ENCODE measurements around the gene NCKAP5.

The NCKAP5 gene

DNA sequence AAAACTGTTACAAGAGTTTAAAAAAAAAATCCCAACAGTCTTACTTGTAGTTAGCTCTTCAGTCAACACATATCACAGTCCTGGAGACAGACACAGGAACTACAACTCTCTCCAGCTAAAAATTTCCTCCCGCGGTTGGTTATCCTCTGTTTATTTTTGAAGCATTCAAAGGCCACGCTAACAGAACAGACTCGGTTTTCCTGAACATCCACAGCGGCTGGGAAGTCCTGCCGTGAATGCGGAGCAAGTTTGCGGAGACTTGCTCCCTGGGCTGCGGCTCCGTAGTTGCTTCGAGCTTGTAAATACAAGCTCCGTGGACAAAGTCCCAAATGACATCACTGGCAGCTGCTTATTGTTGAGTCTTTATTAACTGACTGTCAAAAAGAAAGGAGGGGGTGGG is at the start of gene NCKAP5:
NCKAP5 (minus strand) TSS at position 292 of the 400 bp plus-strand sequence. CDS start 50,937 bp downstream, outside the sequence.
- in situ Hi-C loops (cut with MboI; ENCODE audit: low sequenced_read_pairs), result no loop called here

DNA sequence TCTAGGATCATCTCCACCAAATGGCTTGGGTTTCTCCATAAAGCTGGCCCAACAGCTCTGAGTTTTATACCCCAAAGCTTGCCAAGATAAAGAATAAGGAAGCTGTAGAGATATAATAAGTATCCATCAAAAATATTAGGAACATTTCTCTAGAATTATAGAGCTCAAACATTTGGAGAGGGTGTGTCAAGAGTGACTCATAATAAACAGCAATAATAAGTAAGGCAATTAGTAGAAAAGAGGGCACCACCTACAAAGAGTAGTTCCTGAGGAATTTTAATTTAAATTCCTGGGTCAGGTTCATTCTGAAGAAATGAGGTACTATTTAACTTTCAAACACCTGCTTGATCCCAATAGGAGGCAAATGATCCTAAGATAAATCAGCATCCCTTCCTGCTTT is 41.4 kb upstream of the NCKAP5 start:
- in situ Hi-C loops (cut with MboI; ENCODE audit: low sequenced_read_pairs), result no loop called here

DNA sequence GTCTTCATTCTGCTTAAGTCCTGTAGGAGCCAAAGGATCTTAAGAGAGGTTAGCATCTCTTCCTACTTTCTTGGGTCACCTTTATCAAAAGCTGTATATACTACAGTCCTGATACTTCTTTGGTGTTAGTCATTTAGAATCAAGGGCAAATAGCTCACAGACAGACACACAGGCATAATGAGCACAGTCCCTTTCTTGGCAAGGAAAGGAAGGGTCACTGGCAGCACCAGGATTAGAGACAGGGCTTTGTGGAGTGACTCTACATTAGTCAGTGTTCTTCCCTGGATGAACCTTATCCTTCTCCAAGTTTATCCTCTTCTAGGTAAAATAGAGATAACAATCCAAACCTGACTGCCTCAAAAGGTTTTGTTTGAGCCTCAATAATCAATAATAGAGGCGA is 40.0 kb upstream of the NCKAP5 start:
- in situ Hi-C loops (cut with MboI; ENCODE audit: low sequenced_read_pairs), result no loop called here

DNA sequence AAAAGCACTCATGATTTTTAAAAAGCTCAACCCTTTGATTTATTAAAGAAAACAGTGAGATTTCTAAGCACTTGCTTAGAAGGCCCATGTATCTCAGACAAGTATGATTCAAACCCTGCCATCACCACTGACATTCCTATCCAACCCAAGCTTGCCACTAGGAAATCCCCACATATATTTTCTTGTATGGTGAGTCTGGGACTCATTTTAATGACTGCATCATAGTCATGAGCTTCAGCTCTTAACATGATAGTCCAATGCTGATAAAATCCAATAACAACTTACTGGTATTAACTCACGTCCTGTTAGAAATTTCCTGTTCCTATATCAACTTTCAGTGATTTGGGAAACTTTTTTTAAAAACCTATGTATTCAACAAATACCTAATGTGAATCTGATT is 39.4 kb upstream of the NCKAP5 start:
- in situ Hi-C loops (cut with MboI; ENCODE audit: low sequenced_read_pairs), result no loop called here

DNA sequence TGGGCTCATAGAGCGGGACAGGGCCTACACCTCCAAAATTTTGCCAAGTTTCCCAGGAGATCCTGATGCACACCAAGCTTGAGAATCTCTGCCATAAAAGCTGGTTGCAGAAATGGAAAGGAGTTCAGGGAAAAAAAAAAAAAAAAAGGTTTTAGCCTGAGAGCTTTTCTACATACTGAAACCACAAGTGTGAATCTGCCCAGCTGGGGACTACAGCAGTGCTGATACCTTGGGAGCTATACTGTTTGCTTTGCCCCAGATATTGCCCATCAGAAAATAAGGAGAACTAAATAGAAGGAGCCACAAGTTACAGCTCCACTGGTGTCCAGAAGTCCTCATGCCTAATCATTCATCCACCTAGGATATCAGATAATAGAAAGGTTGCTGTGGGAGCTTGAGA is 38.4 kb upstream of the NCKAP5 start:
- in situ Hi-C loops (cut with MboI; ENCODE audit: low sequenced_read_pairs), result no loop called here

DNA sequence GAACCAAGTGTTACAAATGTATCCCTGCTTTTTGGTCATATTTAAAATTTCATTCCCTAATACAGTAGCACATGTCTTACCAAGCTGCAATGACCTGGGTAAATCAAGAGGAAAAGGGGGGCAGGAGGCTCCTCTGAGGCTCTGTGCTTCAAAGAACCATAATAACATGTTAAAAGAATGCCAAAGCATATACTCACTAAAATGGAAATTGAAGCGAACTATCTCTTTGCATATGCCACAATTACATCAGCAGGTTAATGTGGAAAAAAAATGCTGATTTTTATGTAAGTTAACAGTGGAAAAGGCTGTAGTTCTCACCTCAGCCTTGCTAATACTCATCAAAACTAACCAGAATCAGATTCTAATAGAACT is 37.5 kb upstream of the NCKAP5 start:
- in situ Hi-C loops (cut with MboI; ENCODE audit: low sequenced_read_pairs), result no loop called here

DNA sequence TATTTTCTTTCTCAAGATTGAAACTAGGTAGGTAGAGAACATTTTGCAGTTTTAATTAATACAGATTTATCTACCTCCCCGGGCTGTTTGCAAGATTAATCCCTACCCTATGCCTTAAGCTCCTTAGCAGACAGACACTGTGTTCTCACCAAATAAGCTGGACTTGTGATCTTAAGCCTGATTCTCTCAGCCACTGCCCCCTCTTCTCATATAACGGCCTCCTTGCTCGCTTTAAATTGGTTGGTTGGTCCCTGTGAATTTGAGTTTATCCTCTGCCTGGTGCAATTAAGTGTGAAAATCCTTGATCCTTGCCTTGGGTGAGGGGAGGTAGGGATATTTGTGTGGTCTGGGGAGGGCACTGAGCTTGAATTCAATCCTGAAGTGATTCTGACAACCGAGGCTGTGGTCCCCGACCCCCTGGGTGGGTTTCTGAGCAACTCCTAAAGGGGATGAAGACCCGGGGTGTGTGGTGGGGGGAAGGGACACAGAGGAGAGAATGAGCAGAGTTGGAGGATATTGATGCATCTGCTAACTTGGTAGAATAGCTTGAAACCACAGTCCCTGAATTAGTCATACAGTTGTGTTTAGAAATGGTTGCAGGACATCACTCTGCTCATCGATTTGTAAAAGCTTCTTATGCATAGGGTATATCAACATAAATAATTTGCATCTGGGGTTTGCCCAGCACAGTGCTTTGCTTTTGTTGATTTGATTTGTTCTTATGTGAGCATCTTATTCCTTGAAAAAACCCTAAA is 36.9 kb upstream of the NCKAP5 start:
- in situ Hi-C loops (cut with MboI; ENCODE audit: low sequenced_read_pairs), result no loop called here

DNA sequence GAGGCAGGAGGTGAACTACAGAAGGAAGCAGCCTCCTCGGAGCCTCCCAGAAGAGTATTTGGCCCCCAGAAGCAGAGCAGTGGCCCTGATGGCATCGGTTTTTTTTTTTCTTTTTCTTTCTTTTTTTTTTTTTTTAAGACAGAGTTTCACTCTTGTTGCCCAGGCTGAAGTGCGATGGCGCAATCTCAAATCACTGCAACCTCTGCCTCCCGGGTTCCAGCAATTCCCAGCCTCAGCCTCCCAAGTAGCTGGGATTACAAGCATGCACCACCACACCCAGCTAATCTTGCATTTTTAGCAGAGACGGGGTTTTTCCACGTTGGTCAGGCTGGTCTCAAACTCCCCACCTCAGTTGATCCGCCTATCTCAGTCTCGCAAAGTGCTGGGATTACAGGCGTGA is 34.8 kb upstream of the NCKAP5 start:
- in situ Hi-C loops (cut with MboI; ENCODE audit: low sequenced_read_pairs), result no loop called here

DNA sequence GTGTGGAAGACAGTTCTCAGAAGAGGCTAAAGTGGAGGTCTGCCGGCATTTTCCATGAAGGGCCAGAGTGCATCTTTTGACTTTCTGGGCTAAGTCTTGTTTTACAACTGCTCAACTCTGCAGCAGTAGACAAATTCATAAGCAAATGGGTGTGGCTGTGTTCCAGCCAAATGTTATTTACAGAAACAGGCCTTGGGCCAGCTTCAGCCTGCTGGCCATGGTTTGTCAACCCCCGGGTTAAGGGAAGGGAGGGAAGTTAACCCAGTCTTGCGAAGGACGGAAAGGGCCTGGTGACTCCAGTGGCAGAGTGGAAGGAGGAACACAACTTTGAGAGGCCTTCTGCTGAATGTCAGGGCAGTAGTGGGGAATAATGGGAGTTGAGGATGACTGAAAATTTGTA is 34.3 kb upstream of the NCKAP5 start:
- in situ Hi-C loops (cut with MboI; ENCODE audit: low sequenced_read_pairs), result no loop called here

DNA sequence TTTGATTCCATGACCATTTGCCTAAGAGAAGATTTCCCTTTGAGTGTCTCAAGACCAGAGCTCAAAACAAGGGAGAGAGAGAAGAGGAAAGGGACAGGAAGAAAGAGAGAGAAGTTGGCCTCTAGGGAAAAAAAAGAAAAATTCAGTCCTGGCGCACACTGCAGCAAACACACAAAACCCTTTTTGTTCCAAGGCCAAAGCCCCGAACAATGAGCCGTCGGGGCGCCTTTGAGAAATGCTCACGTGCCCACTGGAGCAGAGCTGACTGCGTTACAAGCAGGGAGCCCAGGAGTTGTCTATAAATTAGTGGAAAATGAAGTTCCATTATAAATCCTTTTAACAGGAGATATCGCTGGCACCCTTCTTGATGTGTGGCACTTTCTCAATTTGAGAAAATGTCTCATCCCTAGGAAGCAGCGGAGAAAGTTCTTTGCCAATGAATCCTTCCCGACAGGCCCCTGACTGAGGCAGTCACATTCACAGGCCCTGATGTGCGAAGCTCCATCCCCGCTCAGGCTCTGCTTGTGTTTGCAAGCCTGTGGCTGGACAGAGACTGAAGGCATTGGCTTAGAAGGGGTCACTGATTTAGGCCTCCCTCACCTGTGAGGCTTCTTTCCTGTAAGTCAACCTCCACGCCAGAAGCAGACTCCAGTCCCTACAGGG is 32.1 kb upstream of the NCKAP5 start:
- in situ Hi-C loops (cut with MboI; ENCODE audit: low sequenced_read_pairs), result no loop called here

DNA sequence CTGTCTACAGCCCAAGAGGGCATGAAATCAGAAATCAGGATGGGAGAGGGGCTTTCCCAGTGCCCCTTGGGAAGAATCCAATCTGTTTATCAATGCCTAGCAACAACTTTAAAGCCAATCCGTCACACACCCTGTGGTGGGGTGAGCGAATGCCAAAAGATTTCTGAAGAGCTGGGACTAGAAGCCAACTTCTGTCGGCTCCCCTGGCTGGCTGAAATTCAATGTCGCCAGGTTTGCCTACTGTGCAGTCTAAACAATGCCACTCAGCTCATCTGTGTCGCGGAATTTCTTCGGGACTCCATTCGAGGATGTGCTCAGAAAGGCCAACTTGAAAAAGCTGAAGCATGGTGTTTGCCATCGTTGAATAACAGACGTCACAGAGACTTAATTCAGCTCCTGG is 31.5 kb upstream of the NCKAP5 start:
- in situ Hi-C loops (cut with MboI; ENCODE audit: low sequenced_read_pairs), result no loop called here

DNA sequence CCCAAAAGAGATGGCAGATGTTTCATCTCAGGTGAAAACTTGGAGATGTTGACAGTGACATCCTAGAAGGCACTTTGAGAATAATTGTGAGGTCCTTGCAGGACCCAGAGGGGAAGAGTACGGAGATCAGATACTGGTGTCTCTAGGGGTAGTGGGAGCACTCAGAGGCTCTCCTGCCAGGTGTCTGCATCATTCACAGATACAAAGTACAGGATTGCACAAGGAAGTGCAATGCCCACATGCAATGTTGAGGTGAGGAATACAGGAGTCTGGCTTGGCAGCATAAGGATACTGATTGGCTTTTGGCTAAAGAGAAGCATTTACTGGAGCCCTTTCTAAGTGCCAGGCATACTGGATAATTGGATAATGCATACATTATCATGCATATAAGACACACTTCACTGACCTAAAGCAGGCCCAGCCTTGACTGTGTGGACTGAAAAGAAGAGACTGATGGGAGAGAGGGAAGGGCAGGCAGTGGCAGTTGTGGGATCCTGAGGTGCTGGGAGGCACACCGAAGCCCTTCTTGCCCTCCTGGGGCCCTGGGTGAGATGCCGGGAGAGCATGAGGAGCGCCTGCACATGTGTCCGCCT is 31.0 kb upstream of the NCKAP5 start:
- in situ Hi-C loops (cut with MboI; ENCODE audit: low sequenced_read_pairs), result no loop called here

DNA sequence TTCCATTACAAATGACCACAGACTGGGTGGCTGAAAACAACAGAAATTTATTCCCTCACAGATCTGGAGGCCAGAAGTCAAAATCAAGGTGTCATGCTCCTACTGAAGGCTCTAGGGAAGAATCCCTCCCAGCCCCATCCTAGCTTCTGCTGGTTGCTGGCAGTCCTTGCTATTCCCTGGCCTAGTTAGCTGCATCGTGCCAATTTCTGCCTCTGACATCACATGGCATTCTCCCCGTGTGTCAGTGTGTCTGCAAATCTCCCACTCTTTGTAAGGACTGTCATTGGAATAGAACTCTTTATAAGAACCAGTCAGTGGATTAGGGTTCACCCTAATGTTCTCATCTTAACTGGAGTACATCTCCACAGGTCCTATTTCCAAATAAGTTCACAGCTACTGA is 30.5 kb upstream of the NCKAP5 start:
- in situ Hi-C loops (cut with MboI; ENCODE audit: low sequenced_read_pairs), result no loop called here

DNA sequence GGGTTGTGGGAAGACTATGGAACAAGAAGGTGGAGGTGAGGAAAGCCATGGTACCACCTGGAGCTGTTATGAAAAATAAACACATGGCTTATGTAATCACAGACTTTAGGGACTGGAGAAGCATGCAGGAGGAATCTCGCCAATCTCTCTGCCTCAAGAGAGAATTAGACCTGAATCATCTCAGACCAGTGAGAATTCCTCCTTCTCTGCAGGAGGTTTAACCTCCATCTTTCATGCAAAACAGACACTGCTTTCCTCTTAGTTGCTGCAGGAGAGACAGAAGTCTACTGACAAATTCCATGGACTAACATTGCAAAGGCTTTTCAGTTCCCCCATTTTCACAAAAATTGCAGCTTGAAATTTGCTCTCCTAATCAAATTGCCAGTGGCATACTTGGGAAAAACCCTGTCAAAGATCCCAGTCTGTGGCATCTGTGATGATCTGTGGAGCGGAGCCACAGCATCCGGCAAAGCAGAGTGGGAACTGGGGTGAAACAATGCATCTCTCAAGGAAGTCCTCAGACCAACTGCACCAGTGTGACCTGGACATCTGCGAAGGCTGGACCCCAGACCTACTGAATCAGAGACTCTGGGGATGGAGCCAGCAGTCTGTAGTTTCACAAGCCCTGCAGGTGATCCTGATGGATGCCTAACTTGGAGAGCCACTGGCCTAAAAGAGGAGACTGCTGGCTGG is 28.6 kb upstream of the NCKAP5 start:
- in situ Hi-C loops (cut with MboI; ENCODE audit: low sequenced_read_pairs), result no loop called here

DNA sequence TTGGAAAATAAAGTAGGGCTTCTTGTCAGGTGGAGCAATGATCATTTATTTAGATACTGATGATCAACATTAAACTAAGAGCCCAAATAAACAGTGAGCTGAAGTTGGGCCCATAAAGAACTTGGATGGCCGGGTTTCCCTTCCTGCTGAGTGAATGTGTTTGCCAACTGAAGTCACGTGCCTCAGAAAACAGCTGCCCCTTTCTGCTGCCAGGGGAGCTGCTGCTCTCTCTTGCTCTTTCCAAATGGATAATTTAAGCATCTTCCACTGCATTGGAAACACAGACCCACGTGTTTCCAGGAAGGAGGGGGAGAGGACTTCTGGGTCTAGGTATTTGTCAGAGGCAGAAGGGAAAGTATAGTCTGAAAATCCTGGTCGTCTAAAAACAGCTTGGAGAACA is 22.9 kb upstream of the NCKAP5 start:
- in situ Hi-C loops (cut with MboI; ENCODE audit: low sequenced_read_pairs), result no loop called here

DNA sequence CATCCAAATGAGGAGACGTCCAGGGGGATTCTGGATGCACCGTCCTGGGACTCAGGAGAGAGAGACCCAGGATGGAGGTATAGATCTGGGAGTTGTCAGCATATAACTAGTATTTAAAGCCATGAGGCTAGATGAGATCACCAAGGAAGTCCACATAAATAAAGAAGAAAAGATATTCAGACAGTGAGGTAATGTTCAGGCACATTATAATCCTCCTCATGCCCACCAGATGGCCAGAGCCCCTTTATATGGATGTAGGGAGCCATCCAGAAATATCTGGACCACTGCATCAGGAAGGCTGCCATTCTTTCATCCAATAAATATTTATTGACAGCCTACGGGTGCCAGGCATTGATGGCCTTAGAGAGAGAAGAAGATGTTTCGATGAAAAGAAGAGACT is 21.2 kb upstream of the NCKAP5 start:
- in situ Hi-C loops (cut with MboI; ENCODE audit: low sequenced_read_pairs), result no loop called here

DNA sequence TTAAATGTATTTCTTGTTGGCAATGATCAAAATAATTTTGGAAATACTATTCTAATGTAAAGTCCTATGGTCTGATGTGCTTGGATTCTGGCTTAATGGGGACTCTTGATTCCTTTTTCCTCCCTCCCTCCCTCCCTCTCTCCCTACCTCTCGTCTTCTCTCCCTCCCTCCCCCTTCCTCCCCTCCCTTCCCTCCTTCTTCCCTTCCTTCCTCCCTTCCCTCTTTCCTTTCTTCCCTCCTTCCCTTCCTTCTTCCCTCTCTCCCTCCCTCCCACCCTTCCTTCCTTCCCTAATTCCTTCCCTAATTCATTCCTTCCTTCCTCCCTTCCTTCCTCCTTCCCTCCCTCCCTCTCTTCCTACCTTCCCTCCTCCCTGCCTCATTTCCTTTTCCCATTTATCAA is 19.9 kb upstream of the NCKAP5 start:
- in situ Hi-C loops (cut with MboI; ENCODE audit: low sequenced_read_pairs), result no loop called here

DNA sequence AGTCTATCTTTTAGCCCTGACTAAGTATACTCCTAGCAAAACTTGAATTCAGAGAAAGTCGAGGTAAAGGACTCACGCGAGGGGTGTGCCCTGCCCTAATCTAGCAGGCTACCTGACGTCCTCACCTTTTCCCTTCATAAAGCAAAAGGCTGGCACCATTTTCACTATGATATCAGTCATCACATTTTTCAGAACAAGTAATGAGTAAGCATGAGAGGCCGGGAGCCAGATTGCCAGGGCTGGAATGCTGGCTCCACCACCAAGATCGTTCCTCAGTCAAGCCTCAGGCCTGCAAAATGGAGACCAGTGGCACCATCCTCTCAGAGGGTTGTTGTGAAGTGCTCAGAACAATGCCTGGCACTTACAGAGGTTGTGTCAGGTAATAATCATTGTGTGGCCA is 18.7 kb upstream of the NCKAP5 start:
- in situ Hi-C loops (cut with MboI; ENCODE audit: low sequenced_read_pairs), result no loop called here

DNA sequence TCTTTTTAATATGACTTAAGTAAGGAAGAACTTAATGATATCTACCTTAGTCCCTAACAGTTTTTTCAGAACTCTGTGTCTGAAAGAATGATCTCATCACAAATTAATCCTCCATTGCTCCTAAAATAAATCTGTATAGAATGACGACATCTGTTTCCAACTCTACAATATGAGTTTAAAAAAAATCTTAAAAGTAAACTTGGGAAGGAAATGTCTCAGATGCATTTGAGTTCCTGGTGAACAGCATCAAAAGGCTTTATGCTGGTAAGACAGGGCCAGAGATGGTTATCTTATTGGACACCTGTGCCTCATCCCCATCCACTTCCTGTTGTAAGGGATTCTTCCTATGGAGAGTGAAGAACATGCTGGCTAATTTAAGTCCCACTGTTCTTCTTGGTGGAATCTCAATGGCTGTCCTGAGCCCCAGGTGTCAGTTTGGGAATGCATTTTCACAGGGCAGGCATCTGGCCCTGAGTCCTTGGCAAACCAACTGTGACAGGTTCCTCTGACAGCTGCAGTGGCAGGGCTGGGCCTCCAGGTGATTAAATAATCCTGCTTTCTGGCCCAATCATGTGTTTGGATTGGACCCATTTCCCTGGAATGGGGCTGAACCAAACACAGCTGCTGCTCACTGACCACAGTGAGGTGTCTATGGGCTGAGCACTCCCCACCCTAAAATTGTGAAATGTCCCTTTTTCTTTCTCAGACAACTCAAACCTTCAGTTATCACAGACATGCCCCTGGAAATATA is 12.9 kb upstream of the NCKAP5 start:
- in situ Hi-C loops (cut with MboI; ENCODE audit: low sequenced_read_pairs), result no loop called here

DNA sequence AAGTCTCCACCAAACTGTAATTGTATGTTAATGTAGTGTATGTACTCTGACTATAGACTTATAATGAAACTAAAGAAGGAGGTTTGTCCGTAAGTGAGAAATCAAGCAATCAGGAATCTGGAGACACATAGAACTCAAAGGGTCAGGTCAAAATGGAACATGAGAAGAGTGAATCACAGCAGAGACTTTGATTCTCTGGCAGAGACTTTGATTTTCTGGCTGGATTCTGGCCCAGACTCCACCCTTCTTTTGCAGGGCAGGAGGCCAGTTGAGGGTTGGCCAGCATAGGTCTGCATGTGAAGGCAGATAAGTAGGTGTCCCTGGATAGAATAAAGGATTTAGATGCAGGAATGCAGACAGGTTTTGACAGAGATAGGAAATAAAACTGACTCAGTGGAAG is 11.0 kb upstream of the NCKAP5 start:
- in situ Hi-C loops (cut with MboI; ENCODE audit: low sequenced_read_pairs), result no loop called here

DNA sequence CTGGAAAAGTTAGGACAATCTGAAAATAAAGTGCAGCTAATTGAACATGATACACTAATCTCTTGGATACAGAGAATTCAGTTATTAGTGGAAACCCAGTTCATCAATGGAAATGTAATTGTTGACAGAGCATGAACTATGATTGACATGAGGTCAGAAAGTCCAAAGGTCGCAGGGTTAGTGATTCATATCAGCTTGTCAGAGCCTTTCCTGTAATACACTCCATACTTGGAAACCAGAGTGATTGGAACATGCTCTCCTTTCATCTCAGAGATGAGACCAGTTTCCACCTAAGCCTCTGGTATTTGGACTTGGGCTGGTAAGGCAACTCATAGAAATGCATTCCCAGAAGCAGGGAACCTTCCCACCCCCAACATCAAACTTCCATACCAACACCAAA is 8.5 kb upstream of the NCKAP5 start:
- in situ Hi-C loops (cut with MboI; ENCODE audit: low sequenced_read_pairs), result no loop called here
